ENCODE measurements around the gene SMG6.
"Not testable (repeated sequence)": the region's sequence is repeated elsewhere in the genome, so short reads cannot be mapped to it uniquely, and the experiment has no call there.

The SMG6 gene

GRCh38 chr17:2303204-2304188 is at the start of gene SMG6, which contains the start of gene SRR:
Gene SMG6 (minus strand): TSS chr17:2303785. CDS start chr17:2303720, 65 bp downstream.
Gene SRR (plus strand): TSS chr17:2303950. CDS start chr17:2315561, 11,611 bp downstream.
- DNase-seq (ENCODE audit: low spot score): peak; percentile 91

- no peak for DNase-seq (ENCODE audit: low spot score)
These were observed 47.7 kb upstream of the SMG6 start for GRCh38 chr17:2351269-2351668.

- DNase-seq (ENCODE audit: low spot score): peak; percentile 69
These were observed 44.5 kb upstream of the SMG6 start for GRCh38 chr17:2347805-2348685.

- DNase-seq (ENCODE audit: low spot score): no peak
These were observed 42.9 kb upstream of the SMG6 start for GRCh38 chr17:2346475-2346874.

- no peak for DNase-seq (ENCODE audit: low spot score)
These were observed 40.9 kb upstream of the SMG6 start for GRCh38 chr17:2344528-2344927.

GRCh38 chr17:2343421-2343820 is 39.8 kb upstream of the SMG6 start:
- no peak for DNase-seq (ENCODE audit: low spot score)

- DNase-seq (ENCODE audit: low spot score): no peak
These were observed 34.7 kb upstream of the SMG6 start for GRCh38 chr17:2338315-2338657.

GRCh38 chr17:2337544-2338314 is 34.1 kb upstream of the SMG6 start:
- peak; percentile 55 for DNase-seq (ENCODE audit: low spot score)

- peak; percentile 64 for DNase-seq (ENCODE audit: low spot score)
These were observed 33.4 kb upstream of the SMG6 start, which contains the start of gene SGSM2 for GRCh38 chr17:2336852-2337543. Gene SGSM2 (plus strand): TSS chr17:2337501. CDS start chr17:2337689, 188 bp downstream.

GRCh38 chr17:2336215-2336851 is 32.7 kb upstream of the SMG6 start, which contains the start of gene TSR1:
Gene TSR1 (minus strand): TSS chr17:2336457. CDS start chr17:2336427, 30 bp downstream.
- peak; percentile 92 for DNase-seq (ENCODE audit: low spot score)

GRCh38 chr17:2335726-2336214 is 32.2 kb upstream of the SMG6 start:
- no peak for DNase-seq (ENCODE audit: low spot score)

GRCh38 chr17:2331303-2331702 is 27.7 kb upstream of the SMG6 start:
- no peak for DNase-seq (ENCODE audit: low spot score)

- no peak for DNase-seq (ENCODE audit: low spot score)
These were observed 20.2 kb upstream of the SMG6 start for GRCh38 chr17:2323629-2324314.

- no peak for DNase-seq (ENCODE audit: low spot score)
These were observed 17.8 kb upstream of the SMG6 start for GRCh38 chr17:2321399-2321798.

GRCh38 chr17:2319051-2319450 is 15.5 kb upstream of the SMG6 start:
- no peak for DNase-seq (ENCODE audit: low spot score)

- no peak for DNase-seq (ENCODE audit: low spot score)
These were observed 14.2 kb upstream of the SMG6 start for GRCh38 chr17:2317796-2318195.

GRCh38 chr17:2316916-2317205 is 13.3 kb upstream of the SMG6 start:
- DNase-seq (ENCODE audit: low spot score): not testable (repeated sequence)

- DNase-seq (ENCODE audit: low spot score): no peak
These were observed 9.2 kb upstream of the SMG6 start for GRCh38 chr17:2312736-2313135.

GRCh38 chr17:2309338-2310154 is 6.0 kb upstream of the SMG6 start:
- DNase-seq (ENCODE audit: low spot score): no peak
